ENCODE results near the gene VSIG8. TPM values are rescaled to one million over a fixed set of nuclear protein-coding genes. Genes with fewer than 3 reads are reported as not detected.
A peak's percentile ranks its signal among the peaks of the same experiment; 100 is the strongest.
"Not testable (repeated sequence)": the region's sequence is repeated elsewhere in the genome, so short reads cannot be mapped to it uniquely, and the experiment has no call there.

Gene VSIG8
- total RNA-seq, 1 experiment from 2014 or later: not detected

- POLR2A ChIA-PET (ENCODE audit: low non-redundant PET): no interaction called here
- TF ChIP-seq EZH2 (IDR thresholded peaks at IDR 0.05; ENCODE audit: borderline replicate concordance, low read depth, low read length, poor library complexity, severe bottlenecking) (no peak), CTCF (conservative IDR thresholded peaks at IDR 0.05; ENCODE audit: low read depth, low read length) (no peak)
- peak; percentile 83 for DNase-seq (ENCODE audit: low spot score)
- no peaks in the 10 kb centered on the region for H3K27me3 ChIP-seq (replicated peaks; ENCODE audit: insufficient read depth, low read depth, low read length, poor library complexity)
- peaks cover 5% of the 10 kb centered on the region for H3K9me3 ChIP-seq (ENCODE audit: low read depth, low read length, poor library complexity, severe bottlenecking)
- H3K36me3 ChIP-seq (ENCODE audit: insufficient read depth, low read length, poor library complexity, severe bottlenecking): no peaks in the 10 kb centered on the region
- no TSS peak for BruUV-seq (replicated peaks)
- intact Hi-C loops (cut with micrococcal nuclease; ENCODE audit: unreplicated experiment): no loop called here
- H3K4me1 ChIP-seq (ENCODE audit: insufficient read depth, low read length, poor library complexity, severe bottlenecking): peaks cover 11% of the 10 kb centered on the region
- H3K4me3 ChIP-seq (ENCODE audit: low read depth, low read length, poor library complexity, severe bottlenecking): no peak within 1 kb of the TSS
- CTCF ChIA-PET: interaction anchor here (0.6 kb wide), 1 partner anchor 15 kb away, joined by 5 read pairs; no protein-coding TSS in a partner anchor
- H3K27ac ChIP-seq (ENCODE audit: low read depth, low read length, poor library complexity, severe bottlenecking): no peak within 1 kb of the TSS
These were observed 37.7 kb upstream of the VSIG8 start, which contains the start of gene CFAP45 for GRCh38 chr1:159900086-159900680. Gene CFAP45 (minus strand): TSS chr1:159900165. CDS start chr1:159900098, 67 bp downstream.

- H3K36me3 ChIP-seq (ENCODE audit: insufficient read depth, low read length, poor library complexity, severe bottlenecking); BruUV-seq (replicated peaks); POLR2A ChIA-PET (ENCODE audit: low non-redundant PET); H3K27me3 ChIP-seq (replicated peaks; ENCODE audit: insufficient read depth, low read depth, low read length, poor library complexity); DNase-seq (ENCODE audit: low spot score); H3K9me3 ChIP-seq (ENCODE audit: low read depth, low read length, poor library complexity, severe bottlenecking); H3K27ac ChIP-seq (ENCODE audit: low read depth, low read length, poor library complexity, severe bottlenecking); intact Hi-C loops (cut with micrococcal nuclease; ENCODE audit: unreplicated experiment); H3K4me3 ChIP-seq (ENCODE audit: low read depth, low read length, poor library complexity, severe bottlenecking): not testable (repeated sequence)
- CTCF ChIA-PET: interaction anchor here (0.6 kb wide), 1 partner anchor 15 kb away, joined by 5 read pairs; no protein-coding TSS in a partner anchor
- H3K4me1 ChIP-seq (ENCODE audit: insufficient read depth, low read length, poor library complexity, severe bottlenecking): peaks cover 11% of the 10 kb centered on the region
These were observed 37.2 kb upstream of the VSIG8 start for GRCh38 chr1:159899634-159900033.

- CTCF ChIA-PET: no interaction called here
- intact Hi-C loops (cut with micrococcal nuclease; ENCODE audit: unreplicated experiment): no loop called here
- no peak for DNase-seq (ENCODE audit: low spot score)
These were observed 36.1 kb upstream of the VSIG8 start for GRCh38 chr1:159898527-159898926.

More at GRCh38 chr1:159898527-159898926, 36.1 kb upstream of the VSIG8 start:
- TF ChIP-seq CTCF (conservative IDR thresholded peaks at IDR 0.05; ENCODE audit: low read depth, low read length) (no peak), EZH2 (IDR thresholded peaks at IDR 0.05; ENCODE audit: borderline replicate concordance, low read depth, low read length, poor library complexity, severe bottlenecking) (no peak)
- H3K9me3 ChIP-seq (ENCODE audit: low read depth, low read length, poor library complexity, severe bottlenecking): peaks cover 4% of the 10 kb centered on the region
- no peaks in the 10 kb centered on the region for H3K27me3 ChIP-seq (replicated peaks; ENCODE audit: insufficient read depth, low read depth, low read length, poor library complexity)
- H3K27ac ChIP-seq (ENCODE audit: low read depth, low read length, poor library complexity, severe bottlenecking): no peak overlapping the region
- H3K36me3 ChIP-seq (ENCODE audit: insufficient read depth, low read length, poor library complexity, severe bottlenecking): no peaks in the 10 kb centered on the region
- no TSS peak for BruUV-seq (replicated peaks)
- H3K4me3 ChIP-seq (ENCODE audit: low read depth, low read length, poor library complexity, severe bottlenecking): no peak overlapping the region
- H3K4me1 ChIP-seq (ENCODE audit: insufficient read depth, low read length, poor library complexity, severe bottlenecking): peaks cover 11% of the 10 kb centered on the region
- POLR2A ChIA-PET (ENCODE audit: low non-redundant PET): no interaction called here

Data from A673 (cell line).